ENCODE data around the gene TAPBP. TPM values are rescaled to one million over a fixed set of nuclear protein-coding genes. Genes with fewer than 3 reads are reported as not detected.

TAPBP gene
- total and polyA plus RNA-seq, 2 of the 8 experiments (the other 6 are each of a cell fraction or from before 2014, with no cell fraction given): 24.5 to 35.4 TPM

DNA sequence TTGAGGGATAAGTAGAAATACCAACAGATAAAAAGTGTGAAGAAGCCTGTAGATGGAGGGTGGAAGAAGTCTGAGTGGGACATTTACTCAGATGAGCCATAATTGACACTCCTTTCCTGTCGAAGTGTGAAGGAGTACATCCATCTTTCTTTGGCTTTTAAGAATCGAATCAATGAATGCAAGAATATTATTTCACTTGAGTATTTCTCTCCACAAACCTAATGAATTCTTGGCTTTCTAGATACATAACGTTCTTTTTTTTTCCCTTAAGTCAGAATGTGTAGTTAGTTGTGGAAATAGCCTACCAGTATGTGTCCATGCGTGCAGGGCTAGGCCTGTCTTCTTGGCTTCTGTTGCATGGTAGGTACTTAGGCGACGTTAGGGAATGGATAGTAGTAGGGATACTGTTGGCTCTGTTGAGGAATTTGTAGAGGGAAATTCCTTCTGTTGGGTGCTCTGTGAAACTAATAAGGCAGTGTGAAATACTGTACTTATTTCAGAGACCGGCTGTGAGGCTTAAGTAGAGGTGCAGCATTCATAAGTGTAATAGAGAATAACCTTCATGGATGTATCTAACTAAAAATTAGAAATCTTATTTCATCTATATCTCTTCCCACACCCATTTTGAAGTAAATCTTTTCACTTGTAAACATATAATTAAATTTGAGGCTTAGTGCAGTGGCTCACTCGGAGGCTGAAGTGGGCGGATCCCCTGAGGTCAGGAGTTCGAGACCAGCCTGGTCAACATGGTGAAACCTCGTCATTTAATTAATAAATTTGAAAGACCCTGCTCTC, 40.6 kb downstream of the TAPBP start (continued):
- TF ChIP-seq KDM4A (IDR thresholded peaks at IDR 0.05; ENCODE audit: low read depth, low read length, severe bottlenecking): no peak
- no peak for TF ChIP-seq JUND (IDR thresholded peaks at IDR 0.05; ENCODE audit: low read length)
- no peak for TF ChIP-seq JUN (IDR thresholded peaks at IDR 0.05; ENCODE audit: low read depth, low read length)
- no peak for TF ChIP-seq SAP30 (IDR thresholded peaks at IDR 0.05; ENCODE audit: insufficient read depth, insufficient replicate concordance, low read length)
- no peak for TF ChIP-seq CTCF (IDR thresholded peaks at IDR 0.05; ENCODE audit: control extremely low read depth in 1 of 3, insufficient read depth in 1 of 3, low read depth in 1 of 3, low read length in 3 of 3)
- no peak for TF ChIP-seq CHD1 (IDR thresholded peaks at IDR 0.05; ENCODE audit: low read depth, low read length)
- TF ChIP-seq EZH2 (IDR thresholded peaks at IDR 0.05; ENCODE audit: low read depth, low read length, severe bottlenecking): no peak
- TF ChIP-seq POLR2AphosphoS5 (IDR thresholded peaks at IDR 0.05; ENCODE audit: low read depth, low read length): no peak; the same call in none of the 2 replicates

Measured in H1 (cell line).